Skeletal muscle tissue (tissue), 4 donors: Measurements from ENCODE around the gene GAMT. TPM values are rescaled to one million over a fixed set of nuclear protein-coding genes. Genes with fewer than 3 reads are reported as not detected.
A peak's percentile ranks its signal among the peaks of the same experiment; 100 is the strongest.

ENCODE experiments used
- H3K27ac ChIP-seq: one replicate; pipeline ENCODE4 v1.7.0; 2013; ENCODE audit warnings: mild to moderate bottlenecking, low read depth, low read length, inconsistent platforms
- H3K27me3 ChIP-seq, 3 donors: one replicate each; pipeline ENCODE4 v1.7.0; 2013; ENCODE audit warnings: low read length in 3 of 3; ENCODE audit not compliant: control insufficient read depth in 3 of 3, insufficient read depth in 3 of 3
- H3K36me3 ChIP-seq, 3 donors: one replicate each; pipeline ENCODE4 v1.7.0; 2013; ENCODE audit warnings: low read length in 3 of 3; ENCODE audit not compliant: control insufficient read depth in 3 of 3, insufficient read depth in 3 of 3
- H3K4me1 ChIP-seq, 3 donors: one replicate each; pipeline ENCODE4 v1.7.0; 2013; ENCODE audit warnings: low read length in 3 of 3, mild to moderate bottlenecking in 3 of 3; ENCODE audit not compliant: control insufficient read depth in 3 of 3, insufficient read depth in 3 of 3
- H3K4me3 ChIP-seq, 3 donors: one replicate each; pipeline ENCODE4 v1.7.0; 2013; ENCODE audit warnings: low read length in 3 of 3
- H3K9ac ChIP-seq, 3 donors: one replicate each; pipeline ENCODE4 v1.7.0; 2013; ENCODE audit warnings: low read length in 3 of 3, mild to moderate bottlenecking in 3 of 3, moderate library complexity in 2 of 3, low read depth in 1 of 3
- H3K9me3 ChIP-seq, 3 donors: one replicate each; pipeline ENCODE4 v1.7.0; 2013; ENCODE audit warnings: low read length in 3 of 3; ENCODE audit not compliant: control insufficient read depth in 3 of 3
- total RNA-seq: library from RNA; depleted of rRNA; stranded (reverse); fragments of >200 nt; gene quantifications from one replicate; pipeline ENCODE4 v1.2.3, GENCODE V29; 2014
- donor health status: Osteomylitis.

Gene GAMT
- total RNA-seq: 101 TPM

GRCh38 chr19:1401138-1401888 is at the start of gene GAMT:
Gene GAMT, minus strand, starts transcription at chr19:1401542. Its CDS starts 66 bp downstream, at chr19:1401476.
- peak within 1 kb of the TSS; percentile 72 to 87 (median 83) for H3K4me3 ChIP-seq
- peaks cover 12 to 34% (median 27%) of the 10 kb centered on the region in 3 donors for H3K4me1 ChIP-seq
- H3K9ac ChIP-seq: peak within 1 kb of the TSS; percentile 87 to 97 (median 95)
- no peaks in the 10 kb centered on the region for H3K9me3 ChIP-seq
- peaks cover 11 to 13% (median 11%) of the 10 kb centered on the region in 3 donors for H3K36me3 ChIP-seq
- H3K27me3 ChIP-seq: no peaks in the 10 kb centered on the region
- H3K27ac ChIP-seq: peak within 1 kb of the TSS; percentile 94

GRCh38 chr19:1449467-1450442 is 48.4 kb upstream of the GAMT start, which contains the start of gene APC2:
Gene APC2, plus strand, starts transcription at chr19:1450121. Its CDS starts 2,881 bp downstream, at chr19:1453002.
- Histone ChIP-seq H3K4me1 (peaks cover 0 to 22% (median 19%) of the 10 kb centered on the region in 3 donors), H3K36me3 (no peaks in the 10 kb centered on the region), H3K27me3 (peaks cover 77 to 86% (median 83%) of the 10 kb centered on the region in 3 donors), H3K9ac (no peak within 1 kb of the TSS), H3K4me3 (no peak within 1 kb of the TSS), H3K27ac (no peak within 1 kb of the TSS), H3K9me3 (no peaks in the 10 kb centered on the region)

- Histone ChIP-seq H3K27me3 (peaks cover 62 to 74% (median 71%) of the 10 kb centered on the region in 3 donors), H3K4me1 (peaks cover 0 to 15% (median 11%) of the 10 kb centered on the region in 3 donors)
Observed at GRCh38 chr19:1447944-1448343, 46.6 kb upstream of the GAMT start.

GRCh38 chr19:1447504-1447903 is 46.2 kb upstream of the GAMT start:
- H3K9me3 ChIP-seq: no peaks in the 10 kb centered on the region
- H3K9ac ChIP-seq: no peak overlapping the region
- H3K36me3 ChIP-seq: peaks cover 0 to 2% (median 0%) of the 10 kb centered on the region in 3 donors
- H3K4me3 ChIP-seq: no peak overlapping the region
- peaks cover 58 to 69% (median 67%) of the 10 kb centered on the region in 3 donors for H3K27me3 ChIP-seq
- no peak overlapping the region for H3K27ac ChIP-seq
- H3K4me1 ChIP-seq: peaks cover 0 to 11% (median 8%) of the 10 kb centered on the region in 3 donors

More at GRCh38 chr19:1447944-1448343, 46.6 kb upstream of the GAMT start:
- Histone ChIP-seq H3K9me3 (no peaks in the 10 kb centered on the region), H3K27ac (no peak overlapping the region), H3K9ac (no peak overlapping the region), H3K36me3 (no peaks in the 10 kb centered on the region), H3K4me3 (no peak overlapping the region)

GRCh38 chr19:1446713-1447481 is 45.6 kb upstream of the GAMT start:
- Histone ChIP-seq H3K4me1 (peaks cover 0 to 9% (median 7%) of the 10 kb centered on the region in 3 donors), H3K9ac (no peak overlapping the region), H3K27me3 (peaks cover 52 to 63% (median 61%) of the 10 kb centered on the region in 3 donors), H3K27ac (no peak overlapping the region), H3K9me3 (no peaks in the 10 kb centered on the region), H3K4me3 (no peak overlapping the region), H3K36me3 (peaks cover 0 to 9% (median 4%) of the 10 kb centered on the region in 3 donors)

- H3K27ac ChIP-seq: no peak overlapping the region
- H3K36me3 ChIP-seq: peaks cover 6 to 15% (median 7%) of the 10 kb centered on the region in 3 donors
- H3K4me1 ChIP-seq: peaks cover 0 to 10% (median 7%) of the 10 kb centered on the region in 3 donors
- H3K9ac ChIP-seq: no peak overlapping the region
- H3K4me3 ChIP-seq: no peak overlapping the region
- H3K27me3 ChIP-seq: peaks cover 45 to 56% (median 53%) of the 10 kb centered on the region in 3 donors
- H3K9me3 ChIP-seq: no peaks in the 10 kb centered on the region
Observed at GRCh38 chr19:1445932-1446712, 44.8 kb upstream of the GAMT start.

GRCh38 chr19:1445185-1445931 is 44.0 kb upstream of the GAMT start:
- Histone ChIP-seq H3K9ac (peak overlapping the region in 1 of 3 donors; percentile 33), H3K9me3 (no peaks in the 10 kb centered on the region), H3K27me3 (peaks cover 37 to 48% (median 45%) of the 10 kb centered on the region in 3 donors), H3K27ac (no peak overlapping the region), H3K4me1 (peaks cover 0 to 17% (median 13%) of the 10 kb centered on the region in 3 donors), H3K4me3 (peak overlapping the region in 2 of 3 donors; percentile 29 to 46), H3K36me3 (peaks cover 14 to 23% (median 15%) of the 10 kb centered on the region in 3 donors)

- Histone ChIP-seq H3K27ac (no peak overlapping the region), H3K9me3 (no peaks in the 10 kb centered on the region), H3K36me3 (peaks cover 22 to 31% (median 24%) of the 10 kb centered on the region in 3 donors), H3K9ac (no peak overlapping the region), H3K4me3 (no peak overlapping the region), H3K27me3 (peaks cover 8 to 18% (median 14%) of the 10 kb centered on the region in 3 donors), H3K4me1 (peaks cover 10 to 40% (median 30%) of the 10 kb centered on the region in 3 donors)
Observed at GRCh38 chr19:1441677-1442438, 40.5 kb upstream of the GAMT start.
